Kidney (tissue), 14 donors: ENCODE measurements around the gene TMEM108. TPM values are rescaled to one million over a fixed set of nuclear protein-coding genes. Genes with fewer than 3 reads are reported as not detected.

Experiments
- DNase-seq, 5 donors: peaks; one replicate each; pipeline ENCODE4 v3.0.0-alpha.2; 2013 to 2020
- FAIRE-seq: peaks from 2 replicates; lab custom pipeline; 2012; peaks lifted over from hg19 to GRCh38; lab: Jason Lieb, UNC
- H3K27ac ChIP-seq, 2 donors: one replicate each; pipeline ENCODE4 v1.7.0; 2013; ENCODE audit warnings: low read depth in 2 of 2, low read length in 2 of 2, inconsistent platforms in 1 of 2
- H3K27me3 ChIP-seq: one replicate; pipeline ENCODE4 v1.7.1; 2013; ENCODE audit warnings: low read length, inconsistent platforms; ENCODE audit not compliant: control insufficient read depth, insufficient read depth
- H3K36me3 ChIP-seq, 3 donors: one replicate each; pipeline versions ENCODE4 v1.7.0 to v1.7.1; 2013; ENCODE audit warnings: low read length in 3 of 3, control low read depth in 1 of 3, inconsistent platforms in 1 of 3; ENCODE audit not compliant: insufficient read depth in 3 of 3, control insufficient read depth in 2 of 3
- H3K4me1 ChIP-seq, 3 donors: one replicate each; pipeline versions ENCODE4 v1.7.0 to v1.7.1; 2013; ENCODE audit warnings: low read length in 3 of 3, inconsistent platforms in 1 of 3, low read depth in 1 of 3; ENCODE audit not compliant: control insufficient read depth in 2 of 3, insufficient read depth in 2 of 3
- H3K4me3 ChIP-seq, 3 donors: one replicate each; pipeline versions ENCODE4 v1.7.0 to v1.8.1; 2013; ENCODE audit warnings: low read length in 3 of 3, control low read depth in 1 of 3, inconsistent platforms in 1 of 3
- H3K9ac ChIP-seq, 3 donors: one replicate each; pipeline versions ENCODE4 v1.7.0 to v1.7.1; 2013; ENCODE audit warnings: low read length in 3 of 3, control low read depth in 1 of 3, inconsistent platforms in 1 of 3
- H3K9me3 ChIP-seq, 3 donors: one replicate each; pipeline versions ENCODE4 v1.7.0 to v1.7.1; 2013; ENCODE audit warnings: low read length in 3 of 3, control low read depth in 1 of 3, inconsistent platforms in 1 of 3; ENCODE audit not compliant: control insufficient read depth in 2 of 3, insufficient read depth in 1 of 3
- intact Hi-C: fragments of 100-400 bp; cut with DNase I; formaldehyde crosslinking; loops from one replicate; pipeline ENCODE4 v1.11.1; 2022
- polyA plus RNA-seq: library from polyadenylated mRNA; stranded (reverse); fragments of 350-450 nt; fragmentation: Illumina TruSeq; extraction: RNeasy Lipid Tissue Mini Kit (QIAGEN cat#74804); gene quantifications from one replicate; pipeline ENCODE4 v1.2.3, GENCODE V29; 2014; ENCODE audit warnings: low read depth, low replicate concordance; ENCODE audit not compliant: insufficient read depth
- total RNA-seq: library from RNA; stranded (reverse); fragmentation: NEBNext Ultra II Directional; extraction: Animal tissue kit (Norgen Biotek cat#: 25700); gene quantifications from one replicate; pipeline ENCODE4 v1.2.1, GENCODE V29; 2021
- TF ChIP-seq, protein P1 (sequence below): IDR thresholded peaks from 3 replicates; pipeline ENCODE4 v1.5.1; 2012; ENCODE audit warnings: mild to moderate bottlenecking, moderate library complexity, borderline replicate concordance; ENCODE audit not compliant: insufficient read depth; ENCODE audit errors: extremely low read depth
- donor health status: control.
- donor health status: control.
- donor health status: control.
- donor health status: control.
- donor health status: control.
- donor health status: DM: yes; HTN: yes; CAD: no.
- donor health status: Normal renal cell carcinoma (clear cell type).

The TMEM108 gene
- total and polyA plus RNA-seq, 2 donors from 2014 or later: 0.91 to 1.5 TPM

DNA sequence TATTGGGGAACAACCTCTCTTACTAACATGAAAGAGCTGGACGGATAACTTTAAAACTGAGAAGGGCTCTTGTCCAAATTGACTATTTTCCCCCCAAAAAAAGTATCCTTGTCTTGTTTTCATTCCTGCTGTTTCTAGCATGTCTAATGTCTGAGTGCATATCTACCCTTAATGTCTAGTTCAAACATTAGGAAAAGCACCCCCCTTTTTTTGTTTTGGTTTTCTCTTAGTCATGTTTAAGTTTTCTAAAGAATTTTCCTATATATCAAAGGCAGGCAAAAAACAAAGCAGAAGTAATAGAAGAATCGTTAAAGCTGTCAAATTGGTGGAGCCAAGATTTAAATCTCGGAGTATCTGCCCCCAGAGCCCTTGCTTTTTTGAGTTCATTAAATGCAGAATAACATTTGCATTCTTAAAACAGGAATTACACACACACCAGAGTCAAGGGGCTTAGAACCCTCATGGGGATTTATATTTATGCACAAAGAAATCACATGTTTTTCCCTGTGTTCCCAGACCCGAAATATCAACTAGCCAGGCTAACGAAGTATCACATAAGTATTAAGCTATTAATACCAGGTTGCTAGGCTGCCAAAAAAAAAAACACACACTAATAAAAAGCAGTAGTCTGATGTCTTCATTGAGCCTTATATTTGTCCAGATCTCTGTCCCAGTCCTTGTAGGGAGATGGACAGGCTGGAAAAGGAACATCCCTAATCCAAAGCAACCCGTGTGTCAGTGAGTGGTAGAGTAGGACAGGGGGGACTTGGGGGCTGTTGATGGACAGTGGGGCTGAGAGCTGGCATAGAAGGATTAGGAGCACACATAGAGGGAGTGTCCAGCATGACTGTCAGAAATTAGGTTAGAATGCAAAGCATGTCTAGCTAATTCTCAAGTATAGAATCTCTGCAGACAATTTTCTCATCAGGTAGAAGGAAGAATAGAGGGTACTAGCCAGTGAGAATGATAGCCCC, 258.0 kb downstream of the TMEM108 start:
- TF ChIP-seq, protein P1, sequence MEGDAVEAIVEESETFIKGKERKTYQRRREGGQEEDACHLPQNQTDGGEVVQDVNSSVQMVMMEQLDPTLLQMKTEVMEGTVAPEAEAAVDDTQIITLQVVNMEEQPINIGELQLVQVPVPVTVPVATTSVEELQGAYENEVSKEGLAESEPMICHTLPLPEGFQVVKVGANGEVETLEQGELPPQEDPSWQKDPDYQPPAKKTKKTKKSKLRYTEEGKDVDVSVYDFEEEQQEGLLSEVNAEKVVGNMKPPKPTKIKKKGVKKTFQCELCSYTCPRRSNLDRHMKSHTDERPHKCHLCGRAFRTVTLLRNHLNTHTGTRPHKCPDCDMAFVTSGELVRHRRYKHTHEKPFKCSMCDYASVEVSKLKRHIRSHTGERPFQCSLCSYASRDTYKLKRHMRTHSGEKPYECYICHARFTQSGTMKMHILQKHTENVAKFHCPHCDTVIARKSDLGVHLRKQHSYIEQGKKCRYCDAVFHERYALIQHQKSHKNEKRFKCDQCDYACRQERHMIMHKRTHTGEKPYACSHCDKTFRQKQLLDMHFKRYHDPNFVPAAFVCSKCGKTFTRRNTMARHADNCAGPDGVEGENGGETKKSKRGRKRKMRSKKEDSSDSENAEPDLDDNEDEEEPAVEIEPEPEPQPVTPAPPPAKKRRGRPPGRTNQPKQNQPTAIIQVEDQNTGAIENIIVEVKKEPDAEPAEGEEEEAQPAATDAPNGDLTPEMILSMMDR: no peak
- DNase-seq (peak in 2 of 5 donors; percentile 12 to 57), FAIRE-seq (no peak)
- no peak overlapping the region for H3K27ac ChIP-seq
- no peaks in the 10 kb centered on the region for H3K36me3 ChIP-seq
- intact Hi-C loops: no loop called here
- no peak overlapping the region for H3K9ac ChIP-seq
- no peaks in the 10 kb centered on the region for H3K9me3 ChIP-seq
- no peaks in the 10 kb centered on the region for H3K27me3 ChIP-seq
- no peaks in the 10 kb centered on the region for H3K4me1 ChIP-seq
- no peak overlapping the region for H3K4me3 ChIP-seq

DNA sequence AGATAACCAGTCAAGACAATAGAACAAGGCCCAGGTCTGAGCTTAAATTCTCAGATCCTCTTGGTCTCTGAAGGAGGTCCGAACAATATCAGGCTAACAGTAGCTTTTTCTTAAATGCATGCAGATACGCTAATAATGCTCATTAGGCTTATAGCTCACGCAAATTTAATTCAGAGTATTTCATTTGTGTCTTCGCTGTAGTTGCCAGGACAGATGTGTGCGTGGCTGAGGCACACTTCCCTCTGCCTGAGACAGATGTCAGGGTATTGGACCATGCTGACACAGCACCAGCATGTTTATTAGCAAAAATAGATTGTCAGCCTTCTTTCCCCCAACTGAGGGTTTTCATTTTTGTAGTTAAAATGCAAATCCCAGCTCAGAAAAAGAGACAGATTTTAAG, 258.8 kb downstream of the TMEM108 start:
- Histone ChIP-seq H3K4me3 (no peak overlapping the region), H3K9ac (no peak overlapping the region)
- no peak for FAIRE-seq

DNA sequence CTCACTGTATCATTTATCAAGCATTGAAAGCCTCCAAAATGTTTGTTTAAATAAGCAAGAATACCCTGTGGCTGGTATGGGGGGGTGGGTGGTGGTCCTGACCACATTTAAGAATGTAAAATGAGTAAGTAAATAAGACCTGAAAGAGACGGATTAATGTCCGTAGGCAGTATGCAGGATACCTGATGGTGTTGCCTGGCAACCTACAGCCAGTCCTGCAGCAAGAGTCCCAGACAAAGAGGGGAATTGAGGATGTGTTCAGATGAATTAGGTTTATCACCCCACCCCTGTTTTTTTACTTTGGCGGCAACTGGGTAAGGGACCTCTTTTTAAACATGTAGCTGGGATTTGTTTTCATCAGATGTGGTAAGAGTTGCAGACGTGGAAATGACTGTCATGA, 261.9 kb downstream of the TMEM108 start:
- intact Hi-C loops: no loop called here
- Histone ChIP-seq H3K27me3 (no peaks in the 10 kb centered on the region), H3K27ac (no peak overlapping the region), H3K9me3 (no peaks in the 10 kb centered on the region), H3K4me3 (no peak overlapping the region), H3K4me1 (no peaks in the 10 kb centered on the region), H3K36me3 (no peaks in the 10 kb centered on the region), H3K9ac (no peak overlapping the region)
- DNase-seq (no peak), FAIRE-seq (no peak)
- TF ChIP-seq, protein P1: no peak

More for the DNA sequence above, 258.8 kb downstream of the TMEM108 start:
- Histone ChIP-seq H3K9me3 (no peaks in the 10 kb centered on the region), H3K27me3 (no peaks in the 10 kb centered on the region), H3K27ac (no peak overlapping the region), H3K4me1 (no peaks in the 10 kb centered on the region), H3K36me3 (no peaks in the 10 kb centered on the region)
- no peak for DNase-seq
- intact Hi-C loops: no loop called here
- TF ChIP-seq, protein P1: no peak
